ENCODE measurements around the gene GATD1. TPM values are rescaled to one million over a fixed set of nuclear protein-coding genes. Genes with fewer than 3 reads are reported as not detected.

GATD1 gene
- total and polyA plus RNA-seq, 9 of the 15 experiments (the other 6 are each of a cell fraction or from before 2014, with no cell fraction given): 2.8 to 144 (median 36.9) TPM

DNA sequence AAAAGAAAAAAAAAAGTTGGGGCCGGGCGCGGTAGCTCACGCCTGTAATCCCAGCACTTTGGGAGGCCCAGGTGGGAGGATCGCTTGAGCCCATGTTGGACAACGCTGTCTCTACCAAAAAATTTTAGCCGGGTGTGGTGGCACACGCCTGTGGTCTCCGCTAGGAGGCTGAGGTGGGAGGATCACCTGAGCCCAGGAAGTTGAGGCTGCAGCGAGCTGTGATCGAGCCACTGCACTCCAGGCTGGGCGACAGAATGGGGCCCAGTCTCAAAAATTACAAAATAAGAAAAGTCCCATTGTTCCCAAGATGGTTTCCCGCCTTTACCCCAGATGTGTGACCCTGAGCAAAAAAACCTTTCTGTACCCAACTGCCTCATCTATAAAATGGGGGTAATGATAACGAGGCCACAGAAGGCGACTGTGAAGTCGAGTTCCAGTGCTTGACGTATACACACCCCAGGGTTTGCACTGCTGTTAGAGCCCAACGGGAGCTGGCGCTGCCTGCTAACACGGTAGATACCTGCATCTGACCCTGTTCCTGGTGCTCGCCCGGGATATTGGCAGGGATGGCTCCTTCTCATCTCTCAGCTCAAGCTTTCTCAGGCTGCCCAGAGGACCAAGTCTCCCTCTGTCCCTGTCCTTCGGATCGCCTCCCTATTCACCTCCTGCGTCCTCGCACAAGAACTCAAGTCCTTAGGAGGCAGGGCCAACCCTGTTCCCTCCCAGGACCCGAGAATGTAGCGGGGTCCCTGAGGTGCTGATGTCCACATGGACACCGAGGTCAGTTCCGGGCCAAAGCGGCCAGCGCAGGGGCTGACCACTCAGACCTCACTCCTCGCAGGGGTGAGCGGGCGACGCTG lies 31.4 kb upstream of the GATD1 start (continued):
- TF ChIP-seq, protein P1, sequence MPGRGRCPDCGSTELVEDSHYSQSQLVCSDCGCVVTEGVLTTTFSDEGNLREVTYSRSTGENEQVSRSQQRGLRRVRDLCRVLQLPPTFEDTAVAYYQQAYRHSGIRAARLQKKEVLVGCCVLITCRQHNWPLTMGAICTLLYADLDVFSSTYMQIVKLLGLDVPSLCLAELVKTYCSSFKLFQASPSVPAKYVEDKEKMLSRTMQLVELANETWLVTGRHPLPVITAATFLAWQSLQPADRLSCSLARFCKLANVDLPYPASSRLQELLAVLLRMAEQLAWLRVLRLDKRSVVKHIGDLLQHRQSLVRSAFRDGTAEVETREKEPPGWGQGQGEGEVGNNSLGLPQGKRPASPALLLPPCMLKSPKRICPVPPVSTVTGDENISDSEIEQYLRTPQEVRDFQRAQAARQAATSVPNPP (IDR thresholded peaks at IDR 0.05; ENCODE audit: borderline replicate concordance, insufficient read depth, insufficient read length): no peak
- TF ChIP-seq KLF13 (tag; IDR thresholded peaks at IDR 0.05; ENCODE audit: borderline replicate concordance, low read depth) (peak; percentile 25; the same call in 1 of the 2 replicates), ZNF75A (CRISPR knock-in tag; IDR thresholded peaks at IDR 0.05) (no peak), RHOXF2B (CRISPR knock-in tag; conservative IDR thresholded peaks at IDR 0.05) (no peak), KDM5B (IDR thresholded peaks at IDR 0.05; ENCODE audit: insufficient replicate concordance, low read depth, low read length) (no peak), BRCA1 (IDR thresholded peaks at IDR 0.05) (no peak), BRCA1 (CRISPR knock-in tag; IDR thresholded peaks at IDR 0.05) (peak; percentile 74; the same call in 1 of the 2 replicates), NBN (IDR thresholded peaks at IDR 0.05; ENCODE audit: low read depth) (no peak), ZNF444 (CRISPR knock-in tag; IDR thresholded peaks at IDR 0.05) (no peak), JUNB (CRISPR knock-in tag; conservative IDR thresholded peaks at IDR 0.05) (no peak), ZBED1 (IDR thresholded peaks at IDR 0.05) (no peak), ESRRB (CRISPR knock-in tag; IDR thresholded peaks at IDR 0.05; ENCODE audit: borderline replicate concordance) (no peak), SRF (CRISPR knock-in tag; IDR thresholded peaks at IDR 0.05) (no peak), GATAD2A (IDR thresholded peaks at IDR 0.05) (no peak), ZNF695 (CRISPR knock-in tag; IDR thresholded peaks at IDR 0.05) (no peak), ZNF408 (CRISPR knock-in tag; IDR thresholded peaks at IDR 0.05; ENCODE audit: low read depth) (no peak), RAD21 (CRISPR knock-in tag; conservative IDR thresholded peaks at IDR 0.05 in 1 of 2, IDR thresholded peaks at IDR 0.05 in 1 of 2) (0 out of 4 replicates have a peak, but pooled peaks of 1 of the 2 experiments have one; percentile 9), HDAC2 (IDR thresholded peaks at IDR 0.05) (no peak), LEF1 (IDR thresholded peaks at IDR 0.05) (no peak), ZFPM2 (CRISPR knock-in tag; IDR thresholded peaks at IDR 0.05) (0 out of 2 replicates have a peak, but pooled peaks have one; percentile 9), U2AF2 (optimal IDR thresholded peaks at IDR 0.05; ENCODE audit: low read depth, low read length) (no peak), ZNF584 (CRISPR knock-in tag; IDR thresholded peaks at IDR 0.05; ENCODE audit: low read depth) (peak; percentile 0; the same call in 1 of the 2 replicates), ZNF324 (CRISPR knock-in tag; IDR thresholded peaks at IDR 0.05) (no peak), GATA2 (CRISPR knock-in tag; IDR thresholded peaks at IDR 0.05) (no peak), BCOR (IDR thresholded peaks at IDR 0.05) (peak; percentile 50; the same call in 1 of the 2 replicates)
- TF ChIP-seq, protein P2, sequence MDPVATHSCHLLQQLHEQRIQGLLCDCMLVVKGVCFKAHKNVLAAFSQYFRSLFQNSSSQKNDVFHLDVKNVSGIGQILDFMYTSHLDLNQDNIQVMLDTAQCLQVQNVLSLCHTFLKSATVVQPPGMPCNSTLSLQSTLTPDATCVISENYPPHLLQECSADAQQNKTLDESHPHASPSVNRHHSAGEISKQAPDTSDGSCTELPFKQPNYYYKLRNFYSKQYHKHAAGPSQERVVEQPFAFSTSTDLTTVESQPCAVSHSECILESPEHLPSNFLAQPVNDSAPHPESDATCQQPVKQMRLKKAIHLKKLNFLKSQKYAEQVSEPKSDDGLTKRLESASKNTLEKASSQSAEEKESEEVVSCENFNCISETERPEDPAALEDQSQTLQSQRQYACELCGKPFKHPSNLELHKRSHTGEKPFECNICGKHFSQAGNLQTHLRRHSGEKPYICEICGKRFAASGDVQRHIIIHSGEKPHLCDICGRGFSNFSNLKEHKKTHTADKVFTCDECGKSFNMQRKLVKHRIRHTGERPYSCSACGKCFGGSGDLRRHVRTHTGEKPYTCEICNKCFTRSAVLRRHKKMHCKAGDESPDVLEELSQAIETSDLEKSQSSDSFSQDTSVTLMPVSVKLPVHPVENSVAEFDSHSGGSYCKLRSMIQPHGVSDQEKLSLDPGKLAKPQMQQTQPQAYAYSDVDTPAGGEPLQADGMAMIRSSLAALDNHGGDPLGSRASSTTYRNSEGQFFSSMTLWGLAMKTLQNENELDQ (CRISPR knock-in tag; IDR thresholded peaks at IDR 0.05; ENCODE audit: borderline replicate concordance): no peak
- TF ChIP-seq, protein P3, sequence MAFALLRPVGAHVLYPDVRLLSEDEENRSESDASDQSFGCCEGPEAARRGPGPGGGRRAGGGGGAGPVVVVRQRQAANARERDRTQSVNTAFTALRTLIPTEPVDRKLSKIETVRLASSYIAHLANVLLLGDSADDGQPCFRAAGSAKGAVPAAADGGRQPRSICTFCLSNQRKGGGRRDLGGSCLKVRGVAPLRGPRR (CRISPR knock-in tag; IDR thresholded peaks at IDR 0.05): no peak

All from K562 (cell line).